WTC11 (cell line): ENCODE measurements around the gene TDP1. TPM values are rescaled to one million over a fixed set of nuclear protein-coding genes. Genes with fewer than 3 reads are reported as not detected.

Source experiments
- ATAC-seq: fragments of 200-7000 bp; cut with Tn5 transposase; 2 replicates; pipeline ENCODE4 v1.10.0; 2021; ENCODE audit warnings: mild to moderate bottlenecking, moderate library complexity
- CTCF ChIA-PET: fragments of 300-600 bp; sonication (Branson Sonifier 250); formaldehyde crosslinking; loops from one replicate; lab custom pipeline; 2021; ENCODE audit warnings: antibody characterized with exemption; lab: Charles Lee
- POLR2A ChIA-PET: fragments of 350-600 bp; sonication (Branson Sonifier 250); formaldehyde crosslinking; loops from one replicate; lab custom pipeline; 2021; ENCODE audit warnings: antibody characterized with exemption; lab: Charles Lee
- DNase-seq: peaks from one replicate; pipeline ENCODE4 v3.0.0; 2021; ENCODE audit warnings: low spot score
- H3K27ac Mint-ChIP-seq: 2 replicates; pipeline ENCODE4 v1.8.0; 2021; ENCODE audit warnings: mixed read lengths
- H3K27me3 Mint-ChIP-seq: 2 replicates; pipeline ENCODE4 v1.8.0; 2021; ENCODE audit warnings: low read depth, mild to moderate bottlenecking, moderate library complexity, mixed read lengths
- H3K36me3 Mint-ChIP-seq: 2 replicates; pipeline ENCODE4 v1.8.0; 2021; ENCODE audit warnings: mixed read lengths
- H3K4me1 Mint-ChIP-seq: 2 replicates; pipeline ENCODE4 v1.8.0; 2022; ENCODE audit warnings: mixed read lengths
- H3K4me3 Mint-ChIP-seq: 2 replicates; pipeline ENCODE4 v1.8.0; 2021; ENCODE audit warnings: mild to moderate bottlenecking, moderate library complexity, mixed read lengths
- H3K9me3 Mint-ChIP-seq: 2 replicates; pipeline ENCODE4 v1.8.0; 2021; ENCODE audit warnings: mixed read lengths
- ARID4B ChIP-seq: sonication (generic); formaldehyde crosslinking; IDR thresholded peaks from 2 replicates; pipeline ENCODE4 v1.8.0; 2023; ENCODE audit warnings: missing genetic modification reagents, mild to moderate bottlenecking, borderline replicate concordance
- ATF3 ChIP-seq: sonication (generic); formaldehyde crosslinking; conservative IDR thresholded peaks from 2 replicates; pipeline ENCODE4 v1.8.1; 2022; ENCODE audit warnings: mild to moderate bottlenecking, missing genetic modification reagents
- ATF6 ChIP-seq: sonication (generic); formaldehyde crosslinking; IDR thresholded peaks from 2 replicates; pipeline ENCODE4 v1.8.1; 2023; ENCODE audit warnings: mild to moderate bottlenecking, missing genetic modification reagents
- CREB1 ChIP-seq: sonication (generic); formaldehyde crosslinking; IDR thresholded peaks from 2 replicates; pipeline ENCODE4 v1.8.0; 2023; ENCODE audit warnings: mild to moderate bottlenecking, missing genetic modification reagents
- CREM ChIP-seq: sonication (generic); formaldehyde crosslinking; IDR thresholded peaks from 2 replicates; pipeline ENCODE4 v1.8.1; 2022; ENCODE audit warnings: mild to moderate bottlenecking, missing genetic modification reagents, moderate library complexity
- ESRRA ChIP-seq: sonication (generic); formaldehyde crosslinking; IDR thresholded peaks from 2 replicates; pipeline ENCODE4 v1.8.1; 2022; ENCODE audit warnings: mild to moderate bottlenecking, missing genetic modification reagents, borderline replicate concordance
- ETV6 ChIP-seq: sonication (generic); formaldehyde crosslinking; IDR thresholded peaks from 2 replicates; pipeline ENCODE4 v1.8.1; 2022; ENCODE audit warnings: mild to moderate bottlenecking, missing genetic modification reagents
- FOXP1 ChIP-seq: sonication (generic); formaldehyde crosslinking; IDR thresholded peaks from 2 replicates; pipeline ENCODE4 v1.8.0; 2022; ENCODE audit warnings: missing genetic modification reagents, mild to moderate bottlenecking, moderate library complexity, borderline replicate concordance
- IRF1 ChIP-seq: sonication (generic); formaldehyde crosslinking; IDR thresholded peaks from 2 replicates; pipeline ENCODE4 v1.8.0; 2023; ENCODE audit warnings: missing genetic modification reagents
- JAZF1 ChIP-seq: fragments of 250-450 bp; sonication (Bioruptor Pico); IDR thresholded peaks from 2 replicates; pipeline ENCODE4 v1.9.0; 2021; ENCODE audit warnings: moderate library complexity, mild to moderate bottlenecking, inconsistent platforms
- KAT7 ChIP-seq: sonication (generic); formaldehyde crosslinking; IDR thresholded peaks from 2 replicates; pipeline ENCODE4 v1.8.1; 2023; ENCODE audit warnings: missing genetic modification reagents, mild to moderate bottlenecking, borderline replicate concordance
- MXD4 ChIP-seq: fragments of 250-450 bp; sonication (Bioruptor Pico); IDR thresholded peaks from 2 replicates; pipeline ENCODE4 v1.8.0; 2021; ENCODE audit warnings: mild to moderate bottlenecking, moderate library complexity, borderline replicate concordance
- MYBL2 ChIP-seq: sonication (generic); formaldehyde crosslinking; IDR thresholded peaks from 2 replicates; pipeline ENCODE4 v1.8.1; 2023; ENCODE audit warnings: mild to moderate bottlenecking, moderate library complexity, missing genetic modification reagents
- NFE2L1 ChIP-seq: sonication (generic); formaldehyde crosslinking; IDR thresholded peaks from 2 replicates; pipeline ENCODE4 v1.8.1; 2023; ENCODE audit warnings: missing genetic modification reagents
- NR1H2 ChIP-seq: sonication (generic); formaldehyde crosslinking; IDR thresholded peaks from 2 replicates; pipeline ENCODE4 v1.9.0; 2021; ENCODE audit warnings: mild to moderate bottlenecking, moderate library complexity, missing genetic modification reagents
- NR2C2 ChIP-seq: sonication (generic); formaldehyde crosslinking; IDR thresholded peaks from 2 replicates; pipeline ENCODE4 v1.8.0; 2022; ENCODE audit warnings: mild to moderate bottlenecking, missing genetic modification reagents
- PRDM15 ChIP-seq: sonication (generic); formaldehyde crosslinking; IDR thresholded peaks from 2 replicates; pipeline ENCODE4 v1.8.0; 2022; ENCODE audit warnings: missing genetic modification reagents
- SMAD4 ChIP-seq: sonication (generic); formaldehyde crosslinking; IDR thresholded peaks from 2 replicates; pipeline ENCODE4 v1.8.0; 2022; ENCODE audit warnings: mild to moderate bottlenecking, missing genetic modification reagents
- TEAD4 ChIP-seq: sonication (generic); formaldehyde crosslinking; IDR thresholded peaks from 2 replicates; pipeline ENCODE4 v1.8.0; 2022; ENCODE audit warnings: mild to moderate bottlenecking, missing genetic modification reagents
- ZBTB21 ChIP-seq: sonication (generic); formaldehyde crosslinking; IDR thresholded peaks from 2 replicates; pipeline ENCODE4 v1.8.1; 2023; ENCODE audit warnings: mild to moderate bottlenecking, missing genetic modification reagents, borderline replicate concordance
- ZNF416 ChIP-seq: fragments of 250-450 bp; sonication (Bioruptor Pico); IDR thresholded peaks from 2 replicates; pipeline ENCODE4 v1.9.0; 2021; ENCODE audit warnings: mild to moderate bottlenecking, inconsistent platforms
- ZNF423 ChIP-seq: fragments of 250-450 bp; sonication (Bioruptor Pico); IDR thresholded peaks from 2 replicates; pipeline ENCODE4 v2.1.2; 2022; ENCODE audit warnings: mild to moderate bottlenecking, moderate library complexity
- total RNA-seq: library from RNA; stranded (reverse); gene quantifications from 3 replicates; pipeline ENCODE4 v1.2.3, GENCODE V29; 2021

The TDP1 gene
- total RNA-seq, 1 experiment from 2014 or later: 59.8 TPM

- TF ChIP-seq CREM (CRISPR knock-in tag) (no peak), FOXP1 (CRISPR knock-in tag) (no peak), IRF1 (CRISPR knock-in tag) (no peak), ARID4B (CRISPR knock-in tag) (no peak)
Observed at GRCh38 chr14:90054803-90055202, 99.1 kb downstream of the TDP1 start (continued).

- peaks cover 25% of the 10 kb centered on the region for H3K4me1 Mint-ChIP-seq
- CTCF ChIA-PET: interaction anchor here (0.9 to 1.3 kb wide), 3 partner anchors 84 to 128 kb away, joined by 3 to 9 read pairs (median 4); no protein-coding TSS in a partner anchor
- POLR2A ChIA-PET: no interaction called here
- no peaks in the 10 kb centered on the region for H3K9me3 Mint-ChIP-seq
- no peak overlapping the region for H3K4me3 Mint-ChIP-seq
- no peaks in the 10 kb centered on the region for H3K36me3 Mint-ChIP-seq
- DNase-seq: peak; percentile 35
- no peak for ATAC-seq
- H3K27me3 Mint-ChIP-seq: peaks cover 49% of the 10 kb centered on the region
- TF ChIP-seq CREB1 (CRISPR knock-in tag) (no peak), NFE2L1 (CRISPR knock-in tag) (no peak), KAT7 (CRISPR knock-in tag) (no peak), SMAD4 (CRISPR knock-in tag) (no peak), JAZF1 (no peak), PRDM15 (CRISPR knock-in tag) (no peak)
- no peak overlapping the region for H3K27ac Mint-ChIP-seq
Observed at GRCh38 chr14:90056826-90057225, 101.1 kb downstream of the TDP1 start.

GRCh38 chr14:90058876-90059458, 103.2 kb downstream of the TDP1 start:
- ChIA-PET CTCF (interaction anchor here (0.9 to 1.5 kb wide), 3 partner anchors 86 to 1018 kb away, joined by 3 to 23 read pairs (median 3); no protein-coding TSS in a partner anchor), POLR2A (no interaction called here)
- no peak overlapping the region for H3K27ac Mint-ChIP-seq
- no peaks in the 10 kb centered on the region for H3K9me3 Mint-ChIP-seq
- peaks cover 69% of the 10 kb centered on the region for H3K27me3 Mint-ChIP-seq
- H3K36me3 Mint-ChIP-seq: no peaks in the 10 kb centered on the region
- peaks cover 29% of the 10 kb centered on the region for H3K4me1 Mint-ChIP-seq
- DNase-seq: no peak
- no peak for ATAC-seq
- peak overlapping the region; percentile 73 for H3K4me3 Mint-ChIP-seq
- TF ChIP-seq ATF6 (no peak), ETV6 (CRISPR knock-in tag) (no peak), MYBL2 (CRISPR knock-in tag) (no peak), NR1H2 (no peak), ATF3 (CRISPR knock-in tag) (no peak), TEAD4 (CRISPR knock-in tag) (no peak), ZBTB21 (CRISPR knock-in tag) (no peak), ESRRA (CRISPR knock-in tag) (no peak), NR2C2 (no peak), ZNF416 (no peak), ZNF423 (CRISPR knock-in tag) (no peak), MXD4 (CRISPR knock-in tag) (no peak)
